BLaER1 (cell line): Measurements from ENCODE around the gene GHRHR.
A peak's percentile ranks its signal among the peaks of the same experiment; 100 is the strongest.

ENCODE experiments used
- H3K27ac ChIP-seq: shearing (Covaris generic); formaldehyde crosslinking; 2 replicates; pipeline ENCODE4 v1.8.1; 2022
- H3K27me3 ChIP-seq: shearing (Covaris generic); formaldehyde crosslinking; 2 replicates; pipeline ENCODE4 v1.8.1; 2022
- H3K36me3 ChIP-seq: shearing (Covaris generic); formaldehyde crosslinking; 2 replicates; pipeline ENCODE4 v1.8.1; 2022
- H3K4me1 ChIP-seq: shearing (Covaris generic); formaldehyde crosslinking; 2 replicates; pipeline ENCODE4 v1.8.1; 2022
- H3K4me2 ChIP-seq: shearing (Covaris generic); formaldehyde crosslinking; 2 replicates; pipeline ENCODE4 v1.8.1; 2022
- H3K4me3 ChIP-seq: shearing (Covaris generic); formaldehyde crosslinking; 2 replicates; pipeline ENCODE4 v1.8.1; 2022
- H3K9ac ChIP-seq: shearing (Covaris generic); formaldehyde crosslinking; 2 replicates; pipeline ENCODE4 v1.8.1; 2022
- H3K9me3 ChIP-seq: shearing (Covaris generic); formaldehyde crosslinking; 2 replicates; pipeline ENCODE4 v1.8.1; 2022
- H4K20me1 ChIP-seq: shearing (Covaris generic); formaldehyde crosslinking; 2 replicates; pipeline ENCODE4 v1.8.1; 2022
- Cebpa-rat ChIP-seq: shearing (Covaris generic); IDR thresholded peaks from 2 replicates; pipeline ENCODE4 v1.8.1; 2022

Gene GHRHR

DNA sequence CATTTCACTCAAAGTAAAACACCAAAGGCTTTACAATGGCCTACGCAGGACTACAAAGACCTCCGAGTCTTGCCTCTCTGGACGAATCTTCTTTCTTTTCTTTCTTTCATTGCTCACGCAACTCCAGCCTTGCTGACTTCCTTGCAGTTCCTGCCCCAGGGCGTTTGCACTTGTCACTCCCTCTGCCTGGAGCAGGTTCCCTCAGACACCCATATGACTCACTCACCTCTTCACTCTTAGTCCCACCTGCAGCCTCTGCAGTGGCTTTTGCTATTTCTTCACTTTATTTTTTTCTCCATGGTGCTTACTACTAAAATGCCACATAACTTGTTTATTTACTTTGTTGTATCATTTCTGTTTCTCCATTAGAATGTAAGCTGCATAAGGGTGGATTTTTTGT is 33.1 kb downstream of the GHRHR start:
- Histone ChIP-seq H3K27ac (no peak overlapping the region), H3K4me1 (peaks cover 5% of the 10 kb centered on the region), H3K4me3 (no peak overlapping the region), H3K36me3 (no peaks in the 10 kb centered on the region), H3K9ac (no peak overlapping the region), H3K9me3 (peaks cover 12% of the 10 kb centered on the region), H4K20me1 (no peaks in the 10 kb centered on the region), H3K27me3 (no peaks in the 10 kb centered on the region), H3K4me2 (no peak overlapping the region)
- no peak for TF ChIP-seq Cebpa-rat

DNA sequence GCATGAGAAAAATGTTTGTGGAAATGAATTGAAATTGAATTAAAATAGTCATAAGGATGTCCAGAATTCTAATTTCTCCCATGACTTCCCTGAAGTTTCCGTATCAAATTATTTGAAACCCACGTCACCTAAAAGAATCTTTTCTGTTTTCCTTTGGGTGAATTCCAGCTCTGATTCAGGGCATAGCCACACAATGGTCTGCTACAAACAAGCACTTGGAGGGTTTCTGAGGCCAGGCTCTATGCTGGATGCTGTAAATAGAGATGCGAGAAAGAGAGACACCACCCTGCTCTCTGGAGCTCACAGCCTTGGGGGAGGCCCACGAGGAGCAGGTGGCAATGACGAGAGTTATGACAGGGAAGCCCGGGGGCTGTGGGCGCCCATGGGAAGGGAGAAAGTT is 33.6 kb downstream of the GHRHR start:
- no peaks in the 10 kb centered on the region for H3K36me3 ChIP-seq

GRCh38 chr7:30998180-30998579 is 34.4 kb downstream of the GHRHR start:
- no peaks in the 10 kb centered on the region for H3K36me3 ChIP-seq
- no peak overlapping the region for H3K27ac ChIP-seq
- H3K27me3 ChIP-seq = no peaks in the 10 kb centered on the region
- TF ChIP-seq Cebpa-rat = no peak
- peaks cover 12% of the 10 kb centered on the region for H3K4me1 ChIP-seq
- H3K9me3 ChIP-seq = peaks cover 12% of the 10 kb centered on the region
- H3K4me3 ChIP-seq = no peak overlapping the region
- no peak overlapping the region for H3K9ac ChIP-seq
- H4K20me1 ChIP-seq = no peaks in the 10 kb centered on the region
- no peak overlapping the region for H3K4me2 ChIP-seq

More for the DNA sequence above, 33.6 kb downstream of the GHRHR start:
- Histone ChIP-seq H4K20me1 (no peaks in the 10 kb centered on the region), H3K4me1 (peaks cover 10% of the 10 kb centered on the region), H3K27ac (no peak overlapping the region), H3K9ac (no peak overlapping the region), H3K4me3 (no peak overlapping the region), H3K4me2 (no peak overlapping the region), H3K9me3 (peaks cover 12% of the 10 kb centered on the region), H3K27me3 (no peaks in the 10 kb centered on the region)
- no peak for TF ChIP-seq Cebpa-rat

DNA sequence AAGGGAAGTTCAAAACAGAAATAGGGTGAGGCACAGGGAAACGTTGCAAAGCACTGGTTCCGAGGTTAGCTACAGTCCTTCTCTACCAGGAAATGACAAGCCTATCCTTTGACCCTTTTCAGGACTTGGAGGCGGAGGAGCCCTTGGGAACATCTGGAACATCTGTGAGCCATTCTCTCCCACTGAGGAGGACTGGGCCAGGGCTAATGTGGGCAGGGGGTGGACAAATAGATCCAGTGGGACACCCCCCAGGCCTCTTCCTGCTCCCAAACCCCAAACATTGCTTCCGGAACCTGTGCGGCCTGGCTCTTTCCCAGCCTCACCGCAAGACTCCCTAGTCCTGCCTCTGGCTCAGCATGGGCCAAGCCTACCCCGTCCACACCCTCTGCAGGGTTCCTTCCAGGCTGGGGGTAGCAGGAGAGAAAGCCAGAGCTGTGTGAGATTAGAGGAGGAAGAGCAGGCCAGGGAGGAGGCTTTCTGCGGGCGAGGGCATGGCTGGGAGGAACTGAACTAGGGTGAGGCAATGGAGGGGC is 36.5 kb downstream of the GHRHR start:
- TF ChIP-seq Cebpa-rat = no peak
- no peak overlapping the region for H3K4me2 ChIP-seq
- no peak overlapping the region for H3K27ac ChIP-seq
- H4K20me1 ChIP-seq = no peaks in the 10 kb centered on the region
- H3K9ac ChIP-seq = no peak overlapping the region
- H3K36me3 ChIP-seq = no peaks in the 10 kb centered on the region
- H3K4me1 ChIP-seq = peaks cover 12% of the 10 kb centered on the region
- H3K27me3 ChIP-seq = no peaks in the 10 kb centered on the region
- H3K4me3 ChIP-seq = no peak overlapping the region
- no peaks in the 10 kb centered on the region for H3K9me3 ChIP-seq

- Histone ChIP-seq H3K4me2 (no peak overlapping the region), H3K27ac (no peak overlapping the region), H3K9ac (no peak overlapping the region), H3K27me3 (no peaks in the 10 kb centered on the region), H3K4me1 (peaks cover 12% of the 10 kb centered on the region), H3K9me3 (no peaks in the 10 kb centered on the region), H3K4me3 (no peak overlapping the region), H3K36me3 (no peaks in the 10 kb centered on the region), H4K20me1 (no peaks in the 10 kb centered on the region)
- no peak for TF ChIP-seq Cebpa-rat
These were observed 37.0 kb downstream of the GHRHR start for GRCh38 chr7:31000779-31001178.

- H3K4me3 ChIP-seq = no peak overlapping the region
- no peak for TF ChIP-seq Cebpa-rat
- no peaks in the 10 kb centered on the region for H3K36me3 ChIP-seq
- H3K27me3 ChIP-seq = no peaks in the 10 kb centered on the region
- H3K4me1 ChIP-seq = peaks cover 12% of the 10 kb centered on the region
- H3K4me2 ChIP-seq = peak overlapping the region; percentile 31
- H3K27ac ChIP-seq = no peak overlapping the region
- H3K9me3 ChIP-seq = no peaks in the 10 kb centered on the region
- no peak overlapping the region for H3K9ac ChIP-seq
- H4K20me1 ChIP-seq = no peaks in the 10 kb centered on the region
These were observed 38.5 kb downstream of the GHRHR start for GRCh38 chr7:31002256-31002655.

- no peak for TF ChIP-seq Cebpa-rat
- Histone ChIP-seq H3K9me3 (no peaks in the 10 kb centered on the region), H3K9ac (no peak overlapping the region), H3K4me2 (no peak overlapping the region), H3K27ac (no peak overlapping the region), H3K36me3 (no peaks in the 10 kb centered on the region), H3K4me1 (peaks cover 12% of the 10 kb centered on the region), H3K4me3 (no peak overlapping the region), H4K20me1 (no peaks in the 10 kb centered on the region), H3K27me3 (no peaks in the 10 kb centered on the region)
These were observed 39.3 kb downstream of the GHRHR start for GRCh38 chr7:31003097-31003496.

DNA sequence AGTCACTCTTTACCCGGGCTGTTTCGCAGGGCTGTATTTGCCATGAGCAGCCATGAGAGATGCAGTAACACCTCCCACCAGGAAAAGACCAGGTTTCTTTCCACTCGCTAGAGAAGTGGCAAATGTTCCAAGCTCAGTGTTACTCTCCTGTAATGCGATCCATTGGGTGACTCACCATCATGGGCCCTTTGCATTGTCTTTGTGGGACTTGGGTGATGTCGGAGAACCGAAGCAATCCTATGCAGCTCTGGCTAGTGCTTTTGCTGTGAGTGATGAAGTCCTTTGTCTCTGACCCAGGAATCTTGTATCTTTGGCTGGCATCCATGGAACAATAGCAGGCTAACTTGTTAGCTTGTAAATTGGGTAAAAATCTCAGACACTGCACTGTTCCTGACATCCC is 40.0 kb downstream of the GHRHR start:
- Histone ChIP-seq H3K4me1 (peaks cover 12% of the 10 kb centered on the region), H3K36me3 (no peaks in the 10 kb centered on the region), H3K9me3 (no peaks in the 10 kb centered on the region), H3K4me2 (no peak overlapping the region), H3K4me3 (no peak overlapping the region), H3K27me3 (no peaks in the 10 kb centered on the region), H3K9ac (no peak overlapping the region), H4K20me1 (no peaks in the 10 kb centered on the region), H3K27ac (no peak overlapping the region)
- no peak for TF ChIP-seq Cebpa-rat

GRCh38 chr7:31004393-31004792 is 40.6 kb downstream of the GHRHR start:
- no peak overlapping the region for H3K4me3 ChIP-seq
- H3K9ac ChIP-seq = no peak overlapping the region
- H3K4me2 ChIP-seq = no peak overlapping the region
- no peak for TF ChIP-seq Cebpa-rat
- H3K4me1 ChIP-seq = peaks cover 12% of the 10 kb centered on the region
- H3K27me3 ChIP-seq = no peaks in the 10 kb centered on the region
- no peaks in the 10 kb centered on the region for H4K20me1 ChIP-seq
- H3K36me3 ChIP-seq = no peaks in the 10 kb centered on the region
- H3K27ac ChIP-seq = no peak overlapping the region
- H3K9me3 ChIP-seq = no peaks in the 10 kb centered on the region

- Histone ChIP-seq H3K27ac (no peak overlapping the region), H3K27me3 (no peaks in the 10 kb centered on the region), H3K9ac (no peak overlapping the region), H3K4me2 (no peak overlapping the region), H3K9me3 (0 out of 2 replicates have a peak, but pooled peaks cover 12% of the 10 kb centered on the region), H3K4me1 (peaks cover 7% of the 10 kb centered on the region), H3K4me3 (no peak overlapping the region), H3K36me3 (no peaks in the 10 kb centered on the region), H4K20me1 (no peaks in the 10 kb centered on the region)
- TF ChIP-seq Cebpa-rat = no peak
These were observed 43.1 kb downstream of the GHRHR start for GRCh38 chr7:31006857-31007256.

DNA sequence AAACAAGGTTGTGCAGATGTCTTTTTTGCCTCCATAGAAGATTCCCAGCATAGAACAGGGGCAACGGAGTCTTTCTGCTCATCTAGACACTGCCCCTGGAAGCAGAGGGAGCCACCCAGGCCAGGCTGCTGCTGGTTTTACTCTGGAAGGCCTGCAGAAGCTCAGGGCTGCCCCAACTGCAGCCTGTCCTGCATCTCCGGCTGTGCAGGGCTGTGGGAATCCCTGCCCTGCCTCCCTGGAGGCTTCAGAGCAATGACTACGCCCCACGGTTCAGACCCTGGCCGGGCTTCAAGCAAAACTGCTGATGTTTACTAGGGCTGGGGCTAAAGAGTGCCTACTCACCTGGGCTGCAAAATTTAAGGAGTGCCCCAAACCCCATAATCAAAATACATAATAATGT is 43.9 kb downstream of the GHRHR start:
- no peak for TF ChIP-seq Cebpa-rat
- Histone ChIP-seq H3K4me2 (no peak overlapping the region), H3K9ac (no peak overlapping the region), H3K4me1 (no peaks in the 10 kb centered on the region), H3K4me3 (no peak overlapping the region), H3K9me3 (0 out of 2 replicates have a peak, but pooled peaks cover 12% of the 10 kb centered on the region), H3K27ac (no peak overlapping the region), H3K27me3 (no peaks in the 10 kb centered on the region), H4K20me1 (no peaks in the 10 kb centered on the region), H3K36me3 (no peaks in the 10 kb centered on the region)
